ENCODE results near the gene TBC1D1. TPM values are rescaled to one million over a fixed set of nuclear protein-coding genes. Genes with fewer than 3 reads are reported as not detected.

TBC1D1 gene
- total and polyA plus RNA-seq, 2 of the 8 experiments (the other 6 are each of a cell fraction or from before 2014, with no cell fraction given) = 96.9 to 162 TPM

- Histone ChIP-seq H2BK5ac (ENCODE audit: low read depth, low read length) (no peak overlapping the region), H3K23me2 (ENCODE audit: low read depth, low read length) (no peaks in the 10 kb centered on the region), H3K27me3 (replicated peaks in 1 of 4; ENCODE audit: control insufficient read depth in 3 of 4, extremely low read depth in 1 of 4, insufficient read depth in 3 of 4, low read length in 3 of 4) (no peaks in the 10 kb centered on the region), H4K8ac (ENCODE audit: extremely low read depth, insufficient read depth, low read length) (no peak overlapping the region), H3K23ac (ENCODE audit: insufficient read length) (no peak overlapping the region), H3K14ac (ENCODE audit: insufficient read length) (no peak overlapping the region), H3K36me3 (ENCODE audit: control insufficient read depth in 2 of 4, insufficient read depth in 4 of 4, low read length in 3 of 4) (peaks cover 0 to 2% (median 0%) of the 10 kb centered on the region in 4 experiments; a peak in 4 of 8 replicates), H3K56ac (replicated peaks; ENCODE audit: insufficient read length, low read depth, low read length) (no peak overlapping the region), H3K27ac (ENCODE audit: low read depth, low read length) (no peak overlapping the region), H3K4ac (replicated peaks; ENCODE audit: insufficient read length, low read depth, low read length) (no peak overlapping the region), H2AK5ac (ENCODE audit: low read depth, low read length) (no peak overlapping the region), H4K20me1 (replicated peaks in 1 of 2; ENCODE audit: control insufficient read depth in 1 of 2, insufficient read depth in 2 of 2, low read length in 2 of 2) (no peaks in the 10 kb centered on the region), H3K79me2 (ENCODE audit: control insufficient read depth in 1 of 2, insufficient read depth in 2 of 2, low read length in 2 of 2) (no peaks in the 10 kb centered on the region), H3K4me2 (ENCODE audit: insufficient read depth in 1 of 2, low read depth in 2 of 2, low read length in 2 of 2) (no peak overlapping the region), H2BK120ac (replicated peaks; ENCODE audit: low read depth, low read length) (no peak overlapping the region), H3K9me3 (ENCODE audit: insufficient read depth in 2 of 2, low read depth in 1 of 2, low read length in 1 of 2) (no peaks in the 10 kb centered on the region), H4K5ac (ENCODE audit: insufficient read length, low read depth, low read length) (no peak overlapping the region), H2BK12ac (ENCODE audit: low read depth, low read length) (no peak overlapping the region), H3K18ac (ENCODE audit: extremely low read depth, low read length) (no peak overlapping the region), H2BK15ac (ENCODE audit: low read length) (no peak overlapping the region), H3K79me1 (ENCODE audit: low read depth, low read length) (no peaks in the 10 kb centered on the region; the same call in 1 of the 2 replicates), H3K4me3 (ENCODE audit: extremely low read depth in 1 of 4, insufficient read depth in 2 of 4, low read depth in 3 of 4, low read length in 4 of 4) (no peak overlapping the region), H2AFZ (ENCODE audit: low read length) (no peak overlapping the region), H4K91ac (replicated peaks; ENCODE audit: insufficient read length, low read length) (no peak overlapping the region), H2BK20ac (ENCODE audit: low read length) (no peak overlapping the region), H3K9ac (replicated peaks in 1 of 4; ENCODE audit: extremely low read depth in 1 of 4, low read depth in 3 of 4, low read length in 3 of 4) (no peak overlapping the region), H3K4me1 (replicated peaks in 1 of 4; ENCODE audit: control insufficient read depth in 3 of 4, insufficient read depth in 4 of 4, low read length in 3 of 4) (peaks cover 7 to 16% (median 11%) of the 10 kb centered on the region in 4 experiments; a peak in 5 of 7 replicates)
- ChIA-PET CTCF (ENCODE audit: partially characterized antibody) (interaction anchor here (0.8 to 3.8 kb wide), 10 partner anchors 9 to 237 kb away, joined by 3 to 25 read pairs (median 4); no protein-coding TSS in a partner anchor), POLR2A (ENCODE audit: partially characterized antibody) (interaction anchor here (0.8 kb wide), 1 partner anchor 15 kb away, joined by 3 read pairs; no protein-coding TSS in a partner anchor)
- no peak for FAIRE-seq
- TF ChIP-seq EGR1 (IDR thresholded peaks at IDR 0.05; ENCODE audit: borderline replicate concordance, low read depth, low read length) (no peak), NANOG (IDR thresholded peaks at IDR 0.05; ENCODE audit: insufficient read depth, low read depth, low read length, poor library complexity, severe bottlenecking) (no peak), RXRA (IDR thresholded peaks at IDR 0.05; ENCODE audit: insufficient read depth, low read depth, low read length) (no peak)
- 91% methylated on average over 11 of the region's 11 CpGs; no CpG with 5 or more reads in 1 of the 2 experiments for WGBS, 2 experiments (ENCODE audit: extremely low coverage in 1 of 2, insufficient coverage in 1 of 2, insufficient read length in 1 of 2, insufficient replicate concordance in 2 of 2, low coverage in 1 of 2, low lambda C conversion rate in 2 of 2, missing lambda C conversion rate in 1 of 2)
- no peak for DNase-seq (ENCODE audit: low read depth in 1 of 2, low spot score in 2 of 2)
Observed at GRCh38 chr4:38082424-38083385, 191.8 kb downstream of the TBC1D1 start.
